Activated T-helper 1 cell treated with anti-CD3 and anti-CD28 coated beads, Interleukin-12 subunit alpha, Interleukin-12 subunit beta, Interleukin-2, Interleukin-4 antibody, amounts not matched to agents 30 ng/mL and 10 ng/mL and 1 ng/mL, durations not matched to agents 14 hours and 24 hours and 36 hours (primary cell): ENCODE data around the gene EVI5. TPM values are rescaled to one million over a fixed set of nuclear protein-coding genes. Genes with fewer than 3 reads are reported as not detected.

Source experiments
- DNase-seq: peaks from one replicate; pipeline ENCODE4 v3.0.0; 2021; ENCODE audit warnings: low spot score
- H3K27ac Mint-ChIP-seq: one replicate; pipeline ENCODE4 v1.8.0; 2021; ENCODE audit warnings: mild to moderate bottlenecking, mixed read lengths
- H3K27me3 Mint-ChIP-seq: one replicate; pipeline ENCODE4 v1.8.0; 2022; ENCODE audit warnings: mild to moderate bottlenecking, moderate library complexity, mixed read lengths; ENCODE audit not compliant: insufficient read depth
- H3K36me3 Mint-ChIP-seq: one replicate; pipeline ENCODE4 v1.8.0; 2021; ENCODE audit warnings: low read depth, mixed read lengths
- H3K4me1 Mint-ChIP-seq: one replicate; pipeline ENCODE4 v1.8.0; 2021; ENCODE audit warnings: low read depth, mixed read lengths
- H3K4me3 Mint-ChIP-seq: one replicate; pipeline ENCODE4 v1.8.0; 2021; ENCODE audit warnings: mild to moderate bottlenecking, moderate library complexity, mixed read lengths
- H3K9me3 Mint-ChIP-seq: one replicate; pipeline ENCODE4 v1.8.0; 2021; ENCODE audit warnings: mixed read lengths
- intact Hi-C: fragments of 100-400 bp; cut with micrococcal nuclease; formaldehyde crosslinking; loops from one replicate; pipeline ENCODE4 v1.15.1; 2024
- total RNA-seq: library from RNA; stranded (reverse); gene quantifications from 2 replicates; pipeline ENCODE4 v1.2.3, GENCODE V29; 2022

EVI5 gene
- total RNA-seq, 1 donor from 2014 or later, result 11.3 TPM

DNA sequence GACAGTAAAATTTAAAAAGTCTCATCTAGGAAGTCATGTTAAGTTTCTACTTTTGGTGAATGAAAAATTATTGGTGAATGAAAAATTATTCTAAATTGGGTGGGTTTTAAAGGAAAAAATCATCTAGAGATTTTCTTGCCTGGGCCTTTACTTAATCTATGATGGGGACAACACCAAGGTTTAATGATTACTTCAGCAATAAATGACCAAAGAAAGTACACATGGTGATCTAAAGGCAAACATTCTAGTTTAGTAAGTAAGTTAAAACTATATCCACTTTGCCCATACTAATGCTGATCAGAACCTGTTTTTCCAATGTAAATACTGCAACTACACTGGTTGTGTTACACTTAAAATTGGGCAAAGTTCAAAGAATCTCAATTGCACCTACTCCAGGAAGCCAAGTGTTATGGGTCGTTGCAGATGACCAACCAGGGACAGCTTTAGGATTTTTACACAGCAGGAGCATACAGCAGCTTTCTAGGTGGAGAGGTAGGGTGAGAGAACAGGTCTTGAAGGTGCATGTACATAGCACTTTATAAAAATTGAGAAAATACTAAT is 32.3 kb upstream of the EVI5 start:
- Mint-ChIP-seq H3K27ac (no peak overlapping the region), H3K36me3 (no peaks in the 10 kb centered on the region), H3K4me1 (no peaks in the 10 kb centered on the region), H3K27me3 (peaks cover 25% of the 10 kb centered on the region), H3K9me3 (no peaks in the 10 kb centered on the region), H3K4me3 (no peak overlapping the region)
- no peak for DNase-seq
- intact Hi-C loops, result no loop called here

DNA sequence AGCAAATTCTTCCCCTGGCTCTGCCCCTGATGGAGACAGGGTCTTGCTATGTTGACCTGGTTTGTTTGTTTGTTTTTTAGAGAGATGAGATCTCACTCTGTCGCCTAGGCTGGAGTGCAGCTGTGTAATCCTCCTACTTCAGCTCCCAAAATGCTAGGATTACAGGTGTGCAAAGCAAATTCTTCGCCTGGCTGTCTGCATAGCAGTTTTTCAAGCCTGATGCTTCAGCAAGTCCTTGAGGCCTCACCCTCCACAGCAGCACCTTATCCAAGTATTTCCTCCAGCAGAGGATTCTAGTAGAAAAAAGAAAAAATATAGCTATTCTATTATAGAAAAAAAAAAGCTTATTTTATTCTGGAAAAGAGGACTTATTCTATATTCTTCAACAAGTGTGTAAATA is 31.8 kb upstream of the EVI5 start:
- H3K4me3 Mint-ChIP-seq, result no peak overlapping the region
- H3K27ac Mint-ChIP-seq, result no peak overlapping the region
- H3K36me3 Mint-ChIP-seq, result no peaks in the 10 kb centered on the region
- H3K4me1 Mint-ChIP-seq, result no peaks in the 10 kb centered on the region
- H3K9me3 Mint-ChIP-seq, result no peaks in the 10 kb centered on the region
- H3K27me3 Mint-ChIP-seq, result peaks cover 25% of the 10 kb centered on the region
- intact Hi-C loops, result no loop called here
- DNase-seq, result no peak

DNA sequence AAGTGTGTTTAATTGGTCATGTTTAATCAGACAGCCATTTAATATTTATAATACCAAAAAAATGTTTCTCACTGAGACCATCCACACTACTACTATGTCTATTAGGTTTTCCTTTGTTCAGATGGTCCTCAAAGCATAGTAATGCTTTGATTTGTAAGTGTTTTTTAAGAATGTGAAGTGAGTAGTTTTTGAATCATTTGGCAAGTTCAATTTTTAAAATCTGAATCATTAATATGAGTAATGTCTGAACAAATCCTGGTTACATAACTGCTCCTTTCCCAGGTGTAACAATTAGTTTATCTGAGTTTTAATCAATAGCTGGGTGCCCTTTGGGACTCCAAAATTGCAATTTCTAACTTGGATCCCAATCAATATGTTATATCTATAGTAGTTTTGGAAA is 23.5 kb upstream of the EVI5 start:
- Mint-ChIP-seq H3K36me3 (no peaks in the 10 kb centered on the region), H3K9me3 (no peaks in the 10 kb centered on the region), H3K27me3 (peaks cover 24% of the 10 kb centered on the region), H3K4me3 (no peak overlapping the region), H3K4me1 (no peaks in the 10 kb centered on the region), H3K27ac (no peak overlapping the region)
- DNase-seq, result no peak
- intact Hi-C loops, result no loop called here

DNA sequence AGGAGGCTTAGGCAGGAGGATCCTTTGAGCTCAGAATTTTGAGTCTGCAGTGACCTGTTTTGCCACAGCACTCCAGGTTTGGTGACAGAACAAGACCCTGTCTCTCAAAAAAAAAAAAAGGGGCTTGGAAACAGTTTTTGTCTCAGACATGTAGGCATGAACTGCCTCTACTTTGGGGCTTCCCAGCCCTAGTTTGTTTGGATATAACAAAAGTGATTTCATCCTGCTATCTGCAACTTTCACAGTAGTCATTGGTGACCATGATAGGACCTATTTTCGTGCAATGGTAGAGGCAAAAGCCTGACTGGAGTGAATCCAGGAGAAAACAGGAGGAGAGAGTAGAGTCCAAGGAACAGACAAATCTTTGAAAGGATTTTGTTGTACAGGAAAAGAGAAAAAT is 20.3 kb upstream of the EVI5 start:
- H3K36me3 Mint-ChIP-seq, result peaks cover 1% of the 10 kb centered on the region
- no peak overlapping the region for H3K4me3 Mint-ChIP-seq
- no peak overlapping the region for H3K27ac Mint-ChIP-seq
- no peaks in the 10 kb centered on the region for H3K9me3 Mint-ChIP-seq
- intact Hi-C loops, result no loop called here
- no peak for DNase-seq
- H3K4me1 Mint-ChIP-seq, result no peaks in the 10 kb centered on the region
- peaks cover 25% of the 10 kb centered on the region for H3K27me3 Mint-ChIP-seq

DNA sequence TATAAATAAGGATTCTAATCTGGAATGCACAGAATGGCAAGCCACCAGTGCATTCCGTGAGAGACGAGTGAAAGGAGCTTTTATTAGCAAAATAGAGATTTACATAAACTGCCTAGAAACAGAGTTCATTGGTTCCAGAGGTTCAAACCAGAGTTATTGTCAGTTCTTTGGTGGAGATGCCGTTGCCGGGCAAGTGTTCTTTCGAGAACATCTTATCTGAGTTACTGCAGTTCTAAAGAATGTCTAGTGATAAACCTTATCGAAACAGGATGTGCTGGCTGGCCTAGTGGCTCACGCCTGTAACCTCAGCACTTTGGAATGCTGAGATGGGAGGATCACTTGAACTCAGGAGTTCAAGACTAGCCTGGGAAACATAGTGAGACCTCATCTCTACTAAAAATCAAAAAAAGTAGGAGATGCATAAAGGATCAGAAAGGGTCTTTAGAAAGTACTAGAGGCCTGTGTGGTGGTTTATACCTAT is 19.9 kb upstream of the EVI5 start:
- Mint-ChIP-seq H3K9me3 (no peaks in the 10 kb centered on the region), H3K27ac (no peak overlapping the region), H3K36me3 (peaks cover 1% of the 10 kb centered on the region), H3K4me3 (no peak overlapping the region), H3K27me3 (peaks cover 25% of the 10 kb centered on the region), H3K4me1 (no peaks in the 10 kb centered on the region)
- intact Hi-C loops, result no loop called here
- DNase-seq, result no peak

DNA sequence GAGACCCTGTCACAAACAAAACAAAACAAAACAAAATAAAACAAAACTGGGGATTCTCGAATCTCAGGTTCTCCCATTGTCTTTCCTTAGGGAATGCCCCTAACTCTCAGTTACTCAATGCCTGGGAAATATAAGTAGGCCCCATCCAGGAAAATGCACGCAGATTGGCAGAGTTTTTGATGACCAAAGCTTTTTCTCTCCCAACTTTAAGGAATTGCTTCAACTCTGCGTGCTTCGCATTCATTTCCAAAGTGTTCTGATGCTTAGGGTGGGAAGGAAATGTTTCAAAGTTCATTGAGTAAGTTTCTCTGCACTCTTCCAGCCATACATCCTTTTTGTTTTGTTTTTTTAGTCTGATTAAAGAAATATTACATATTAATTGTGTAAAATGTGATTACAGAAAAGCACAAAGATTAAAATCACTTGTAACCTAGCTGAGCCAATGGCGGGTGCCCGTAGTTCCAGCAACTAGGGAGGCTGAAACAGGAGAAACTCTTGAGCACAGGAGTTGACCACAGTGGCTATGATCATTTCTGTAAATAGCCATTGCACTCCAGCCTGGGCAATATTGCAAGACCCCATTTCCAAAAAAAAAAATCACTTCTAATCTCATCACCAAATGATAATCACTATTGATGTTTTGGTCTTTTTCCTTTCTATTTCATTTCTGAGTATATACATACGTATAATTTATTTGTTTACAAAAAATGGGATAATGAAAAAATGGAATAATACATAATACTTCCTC is 18.4 kb upstream of the EVI5 start:
- H3K4me1 Mint-ChIP-seq, result no peaks in the 10 kb centered on the region
- H3K9me3 Mint-ChIP-seq, result no peaks in the 10 kb centered on the region
- no peak for DNase-seq
- H3K27me3 Mint-ChIP-seq, result peaks cover 22% of the 10 kb centered on the region
- peaks cover 1% of the 10 kb centered on the region for H3K36me3 Mint-ChIP-seq
- no peak overlapping the region for H3K27ac Mint-ChIP-seq
- H3K4me3 Mint-ChIP-seq, result no peak overlapping the region
- intact Hi-C loops, result no loop called here

DNA sequence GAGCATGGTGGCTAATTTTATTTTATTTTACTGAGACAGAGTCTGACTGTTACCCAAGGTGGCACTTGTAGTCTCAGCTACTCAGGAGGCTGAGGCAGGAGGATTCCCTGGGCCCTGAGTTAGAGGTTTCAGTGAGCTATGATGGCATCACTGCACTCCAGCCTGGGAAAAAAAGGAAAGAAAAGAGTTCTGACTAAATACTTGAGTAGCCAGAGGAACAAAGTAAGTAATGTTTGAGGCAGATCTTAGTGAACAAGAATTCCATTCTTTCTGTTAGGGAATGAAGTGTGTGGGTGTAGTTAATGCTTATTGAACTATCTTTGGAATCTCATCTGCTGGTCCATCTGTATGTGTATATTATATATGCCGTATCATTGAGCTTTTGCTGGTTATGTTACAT is 13.1 kb upstream of the EVI5 start:
- Mint-ChIP-seq H3K9me3 (no peaks in the 10 kb centered on the region), H3K36me3 (peaks cover 1% of the 10 kb centered on the region), H3K4me3 (no peak overlapping the region), H3K4me1 (no peaks in the 10 kb centered on the region), H3K27me3 (peaks cover 36% of the 10 kb centered on the region), H3K27ac (no peak overlapping the region)
- intact Hi-C loops, result no loop called here
- DNase-seq, result no peak

DNA sequence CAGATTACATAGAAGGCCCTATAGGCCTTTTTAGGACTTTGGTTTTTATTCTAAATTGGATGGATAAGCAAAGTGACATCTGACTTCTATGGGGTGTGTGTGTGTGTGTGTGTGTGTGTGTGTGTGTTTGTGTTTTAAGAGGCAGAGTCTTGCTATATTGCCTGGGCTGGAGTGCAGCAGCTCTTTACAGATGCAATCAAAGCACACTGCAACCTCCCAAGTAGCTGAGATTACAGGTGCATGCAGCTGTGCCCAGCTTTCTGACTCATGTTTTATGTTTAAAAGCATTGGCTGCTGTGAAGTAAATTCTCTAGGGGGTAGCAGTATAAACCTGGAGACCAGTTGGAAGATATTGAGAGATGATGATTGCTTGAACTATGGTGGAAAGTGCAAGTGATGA is 12.4 kb upstream of the EVI5 start:
- intact Hi-C loops, result no loop called here
- Mint-ChIP-seq H3K9me3 (no peaks in the 10 kb centered on the region), H3K27me3 (peaks cover 40% of the 10 kb centered on the region), H3K4me1 (no peaks in the 10 kb centered on the region), H3K4me3 (no peak overlapping the region), H3K36me3 (peaks cover 1% of the 10 kb centered on the region), H3K27ac (no peak overlapping the region)
- no peak for DNase-seq

DNA sequence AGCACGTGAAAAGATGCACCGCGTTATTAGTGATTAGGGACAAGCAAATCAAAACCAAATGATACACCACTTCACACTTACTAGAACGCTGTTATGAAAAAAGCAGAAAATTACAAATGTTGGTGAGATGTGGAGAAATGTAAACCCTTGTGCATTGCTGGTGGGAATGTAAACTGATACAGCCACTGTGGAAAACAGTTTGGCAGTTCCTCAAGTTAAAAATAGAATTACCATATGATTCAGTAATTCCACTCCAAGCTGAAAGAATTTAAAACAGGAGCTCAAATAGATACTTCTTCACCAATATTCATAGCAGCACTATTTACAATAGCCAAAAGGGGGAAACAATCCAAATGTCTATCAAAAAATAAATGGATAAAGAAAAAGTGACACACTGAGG is 10.3 kb upstream of the EVI5 start:
- Mint-ChIP-seq H3K4me1 (no peaks in the 10 kb centered on the region), H3K4me3 (no peak overlapping the region), H3K36me3 (no peaks in the 10 kb centered on the region), H3K27me3 (peaks cover 52% of the 10 kb centered on the region), H3K27ac (no peak overlapping the region), H3K9me3 (no peaks in the 10 kb centered on the region)
- no peak for DNase-seq
- intact Hi-C loops, result no loop called here

DNA sequence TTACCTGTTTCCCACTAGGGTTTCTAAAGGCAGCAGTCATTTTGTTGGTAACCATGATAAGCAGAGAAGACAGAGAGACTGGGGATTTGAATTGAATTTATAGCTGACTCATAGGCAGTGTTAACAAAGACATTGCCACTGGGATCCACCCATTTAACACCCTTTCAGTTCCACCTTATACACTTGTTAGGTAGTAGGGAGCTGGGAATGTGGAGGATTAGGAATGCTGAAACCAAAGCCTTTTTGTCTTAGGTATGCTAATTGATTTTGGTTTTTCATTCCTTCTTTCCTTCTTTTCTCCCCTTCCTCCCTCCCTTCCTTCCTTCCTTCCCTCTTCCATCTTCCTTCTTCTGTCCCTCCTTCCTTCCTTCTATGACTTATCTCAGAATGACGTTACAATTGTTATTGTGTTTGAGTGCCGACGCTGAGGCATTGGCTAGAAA is 7.5 kb upstream of the EVI5 start:
- Mint-ChIP-seq H3K4me1 (no peaks in the 10 kb centered on the region), H3K36me3 (no peaks in the 10 kb centered on the region)

DNA sequence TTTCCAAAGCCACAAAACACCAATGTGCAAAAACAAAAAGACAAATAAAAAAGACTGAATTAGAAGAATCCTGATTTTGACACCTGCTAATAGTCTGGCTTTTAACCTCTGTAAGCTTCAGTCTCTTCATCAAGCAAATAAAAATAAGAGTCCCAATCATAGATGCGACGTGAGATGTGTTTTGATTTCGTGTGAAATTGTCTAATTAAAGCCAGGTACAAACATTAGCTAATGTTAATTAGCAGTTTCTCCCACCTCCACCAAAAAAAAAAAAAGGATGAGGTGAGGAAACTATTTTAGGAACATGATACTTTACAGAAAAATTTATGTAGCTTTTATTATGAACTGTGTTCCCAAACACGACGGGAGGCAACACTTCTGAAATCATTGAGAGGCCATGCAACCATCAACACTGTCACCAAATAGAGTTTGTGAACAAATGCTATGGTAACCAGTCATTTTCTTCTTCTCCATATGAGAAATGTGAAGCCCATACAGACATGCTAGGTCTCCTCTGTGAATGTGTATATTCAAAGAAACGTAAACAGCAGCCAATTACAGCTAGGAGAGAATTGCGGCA is 6.7 kb upstream of the EVI5 start:
- H3K27ac Mint-ChIP-seq, result no peak overlapping the region
- DNase-seq, result no peak

More for the DNA sequence above, 7.5 kb upstream of the EVI5 start:
- H3K4me3 Mint-ChIP-seq, result no peak overlapping the region
- H3K9me3 Mint-ChIP-seq, result no peaks in the 10 kb centered on the region
- peaks cover 66% of the 10 kb centered on the region for H3K27me3 Mint-ChIP-seq
- H3K27ac Mint-ChIP-seq, result no peak overlapping the region
- no peak for DNase-seq
- intact Hi-C loops, result no loop called here

DNA sequence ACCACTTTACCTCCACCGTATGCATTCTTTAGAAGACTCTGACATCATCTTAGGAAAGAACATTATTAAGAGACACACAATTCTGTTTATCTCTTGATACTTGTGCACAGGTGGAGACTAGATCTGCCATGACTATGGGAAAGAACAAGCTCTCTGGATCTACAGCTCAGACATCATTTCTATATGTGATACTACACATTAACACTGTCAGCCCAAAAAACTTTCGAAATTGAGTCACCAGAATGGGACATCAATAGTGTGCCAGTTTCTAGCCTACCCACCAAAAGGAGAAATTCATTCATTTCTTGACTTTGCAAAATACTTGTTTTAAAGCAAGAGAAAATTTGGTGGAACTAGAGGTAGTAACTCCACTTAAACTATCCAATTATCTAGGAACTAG is 6.0 kb upstream of the EVI5 start:
- DNase-seq, result no peak
- H3K4me3 Mint-ChIP-seq, result no peak overlapping the region
- intact Hi-C loops, result no loop called here
- H3K4me1 Mint-ChIP-seq, result no peaks in the 10 kb centered on the region
- H3K36me3 Mint-ChIP-seq, result no peaks in the 10 kb centered on the region
- peaks cover 71% of the 10 kb centered on the region for H3K27me3 Mint-ChIP-seq
- no peak overlapping the region for H3K27ac Mint-ChIP-seq
- no peaks in the 10 kb centered on the region for H3K9me3 Mint-ChIP-seq

More for the DNA sequence above, 6.7 kb upstream of the EVI5 start:
- intact Hi-C loops, result no loop called here
- H3K4me3 Mint-ChIP-seq, result no peak overlapping the region
- no peaks in the 10 kb centered on the region for H3K36me3 Mint-ChIP-seq
- H3K4me1 Mint-ChIP-seq, result no peaks in the 10 kb centered on the region
- no peaks in the 10 kb centered on the region for H3K9me3 Mint-ChIP-seq
- H3K27me3 Mint-ChIP-seq, result peaks cover 67% of the 10 kb centered on the region

DNA sequence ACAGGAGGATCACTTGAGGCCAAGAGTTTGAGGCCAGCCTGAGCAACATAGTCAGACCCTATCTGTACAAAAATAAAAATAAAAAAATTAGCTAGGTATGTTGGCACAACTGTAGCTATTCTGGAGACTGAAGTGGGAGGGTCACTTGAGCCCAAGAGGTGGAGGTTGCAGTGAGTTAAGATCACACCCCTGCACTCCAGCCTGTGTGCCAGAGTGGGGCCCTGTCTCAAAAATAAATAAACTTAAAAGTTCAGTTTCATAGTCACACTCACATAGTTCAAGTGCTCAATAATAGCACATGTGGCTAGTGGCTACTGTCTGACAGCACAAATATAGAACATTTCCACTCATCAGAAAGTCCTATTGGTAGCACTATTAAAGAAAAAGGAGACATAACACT is 5.2 kb upstream of the EVI5 start:
- Mint-ChIP-seq H3K27me3 (peaks cover 77% of the 10 kb centered on the region), H3K9me3 (no peaks in the 10 kb centered on the region), H3K4me3 (no peak overlapping the region), H3K36me3 (peaks cover 2% of the 10 kb centered on the region), H3K4me1 (peaks cover 6% of the 10 kb centered on the region), H3K27ac (no peak overlapping the region)
- no peak for DNase-seq
- intact Hi-C loops, result no loop called here
